Activated gamma-delta T cell treated with anti-CD3 and anti-CD28 coated beads, Interleukin-2, amount 50 U/mL, for 16 hours (primary cell): ENCODE measurements around the gene MED15.
"Not testable (repeated sequence)": the region's sequence is repeated elsewhere in the genome, so short reads cannot be mapped to it uniquely, and the experiment has no call there.

ENCODE experiments used
- DNase-seq: peaks from one replicate; pipeline ENCODE4 v3.0.0-alpha.2; 2020; ENCODE audit warnings: low read depth

The MED15 gene

GRCh38 chr22:20532256-20532993 lies 25.0 kb downstream of the MED15 start:
- no peak for DNase-seq

- no peak for DNase-seq
These were observed 25.9 kb downstream of the MED15 start for GRCh38 chr22:20533095-20533878.

- no peak for DNase-seq
These were observed 26.5 kb downstream of the MED15 start for GRCh38 chr22:20533879-20534265.

GRCh38 chr22:20536590-20537324 lies 29.3 kb downstream of the MED15 start:
- DNase-seq: no peak

GRCh38 chr22:20537325-20537756 lies 29.9 kb downstream of the MED15 start:
- no peak for DNase-seq

- DNase-seq: no peak
These were observed 30.6 kb downstream of the MED15 start for GRCh38 chr22:20537983-20538382.

GRCh38 chr22:20538875-20539274 lies 31.5 kb downstream of the MED15 start:
- not testable (repeated sequence) for DNase-seq

- DNase-seq: no peak
These were observed 34.6 kb downstream of the MED15 start for GRCh38 chr22:20542055-20542454.

- no peak for DNase-seq
These were observed 35.3 kb downstream of the MED15 start for GRCh38 chr22:20542736-20543135.

- DNase-seq: not testable (repeated sequence)
These were observed 37.9 kb downstream of the MED15 start for GRCh38 chr22:20545318-20545634.

- no peak for DNase-seq
These were observed 38.5 kb downstream of the MED15 start for GRCh38 chr22:20545681-20546521.

GRCh38 chr22:20546541-20546950 lies 39.1 kb downstream of the MED15 start:
- no peak for DNase-seq

- DNase-seq: no peak
These were observed 39.6 kb downstream of the MED15 start for GRCh38 chr22:20547029-20547428.

GRCh38 chr22:20548806-20549205 lies 41.4 kb downstream of the MED15 start:
- DNase-seq: no peak

- peak; percentile 35 for DNase-seq
These were observed 41.9 kb downstream of the MED15 start for GRCh38 chr22:20549232-20549841.

GRCh38 chr22:20550057-20550817 lies 42.8 kb downstream of the MED15 start:
- DNase-seq: no peak

GRCh38 chr22:20550851-20551744 lies 43.7 kb downstream of the MED15 start:
- DNase-seq: no peak

GRCh38 chr22:20551805-20552442 lies 44.5 kb downstream of the MED15 start:
- no peak for DNase-seq
